Measurements from ENCODE around the gene SGTA.
A peak's percentile ranks its signal among the peaks of the same experiment; 100 is the strongest.

The SGTA gene

GRCh38 chr19:2744113-2744512 lies 39.0 kb downstream of the SGTA start:
- DNase-seq = no peak

GRCh38 chr19:2743099-2743498 lies 40.0 kb downstream of the SGTA start:
- no peak for DNase-seq

- no peak for DNase-seq
Observed at GRCh38 chr19:2740314-2740656, 42.8 kb downstream of the SGTA start.

- DNase-seq = peak; percentile 97
Observed at GRCh38 chr19:2739602-2740313, 43.3 kb downstream of the SGTA start, which contains the start of gene SLC39A3. TSS of gene SLC39A3 (minus strand) at chr19:2740017. CDS start at chr19:2737257, 2,760 bp downstream.

GRCh38 chr19:2736550-2737190 lies 46.4 kb downstream of the SGTA start:
- no peak for DNase-seq

GRCh38 chr19:2735374-2735773 lies 47.7 kb downstream of the SGTA start:
- no peak for DNase-seq

- DNase-seq = no peak
Observed at GRCh38 chr19:2734589-2735288, 48.3 kb downstream of the SGTA start.

GRCh38 chr19:2733930-2734588 lies 49.0 kb downstream of the SGTA start:
- no peak for DNase-seq

GRCh38 chr19:2732883-2733282 lies 50.2 kb downstream of the SGTA start:
- DNase-seq = no peak

- DNase-seq = no peak
Observed at GRCh38 chr19:2732157-2732725, 50.8 kb downstream of the SGTA start.

GRCh38 chr19:2731181-2731995 lies 51.7 kb downstream of the SGTA start:
- DNase-seq = no peak

GRCh38 chr19:2729943-2730818 lies 52.9 kb downstream of the SGTA start:
- no peak for DNase-seq

GRCh38 chr19:2728783-2729387 lies 54.2 kb downstream of the SGTA start:
- no peak for DNase-seq

GRCh38 chr19:2727640-2727944 lies 55.5 kb downstream of the SGTA start:
- DNase-seq = no peak

- DNase-seq = no peak
Observed at GRCh38 chr19:2726904-2727639, 56.0 kb downstream of the SGTA start.

- DNase-seq = no peak
Observed at GRCh38 chr19:2726160-2726855, 56.8 kb downstream of the SGTA start.

GRCh38 chr19:2724148-2724557 lies 58.9 kb downstream of the SGTA start:
- no peak for DNase-seq

- DNase-seq = no peak
Observed at GRCh38 chr19:2723747-2724146, 59.3 kb downstream of the SGTA start.

- DNase-seq = no peak
Observed at GRCh38 chr19:2723345-2723715, 59.7 kb downstream of the SGTA start.
